HEK293 (cell line): ENCODE data around the gene CCL8.

Experiments used
- CTCF ChIA-PET: fragments of 350-600 bp; formaldehyde crosslinking; extraction: SDS; loops from one replicate; lab custom pipeline; 2021; ENCODE audit warnings: antibody characterized with exemption; lab: Yijun Ruan, JAX
- POLR2A ChIA-PET: fragments of 300-600 bp; formaldehyde crosslinking; extraction: SDS; loops from one replicate; lab custom pipeline; 2020; ENCODE audit warnings: antibody characterized with exemption, inconsistent platforms; lab: Yijun Ruan, JAX
- H3K27ac ChIP-seq: fragments of 200-500 bp; sonication (Bioruptor generic); 2 replicates; pipeline ENCODE4 v1.5.1; 2014; ENCODE audit warnings: low read depth, low read length, control low read depth, inconsistent platforms; ENCODE audit errors: extremely low read depth
- H3K36me3 ChIP-seq, 2 experiments: fragments of 200-500 bp in 1 of 2; sonication (Bioruptor generic) in 1 of 2; 1 replicate in 1 of 2; 2 replicates in 1 of 2; pipeline ENCODE4 v1.5.1; 2014 to 2017; ENCODE audit warnings: inconsistent platforms in 2 of 2, low read length in 2 of 2; ENCODE audit not compliant: control insufficient read depth in 2 of 2, insufficient read depth in 1 of 2
- H3K4me1 ChIP-seq: fragments of 200-500 bp; sonication (Bioruptor generic); 2 replicates; pipeline ENCODE4 v1.5.1; 2014; ENCODE audit warnings: mild to moderate bottlenecking, low read length, inconsistent platforms; ENCODE audit not compliant: control insufficient read depth, insufficient read depth
- H3K4me3 ChIP-seq: 2 replicates; pipeline ENCODE4 v1.5.1; 2011; ENCODE audit warnings: low read depth, mild to moderate bottlenecking, control low read depth, low read length, moderate library complexity
- H3K9me3 ChIP-seq: fragments of 200-500 bp; sonication (Bioruptor generic); 2 replicates; pipeline ENCODE4 v1.5.1; 2014; ENCODE audit warnings: low read depth, low read length, inconsistent platforms; ENCODE audit not compliant: control insufficient read depth, insufficient read depth
- CTCF ChIP-seq: fragments of 450-650 bp; formaldehyde crosslinking; IDR thresholded peaks from 2 replicates; pipeline ENCODE4 v1.5.1; 2016; ENCODE audit warnings: missing biosample characterization, missing genetic modification characterization
- EGR2 ChIP-seq: fragments of 450-650 bp; formaldehyde crosslinking; IDR thresholded peaks from 2 replicates; pipeline ENCODE4 v1.5.1; 2016; ENCODE audit warnings: low read depth, missing biosample characterization, missing genetic modification characterization
- SALL2 ChIP-seq: fragments of 450-650 bp; formaldehyde crosslinking; IDR thresholded peaks from 2 replicates; pipeline ENCODE4 v1.5.0; 2017; ENCODE audit warnings: missing biosample characterization, mild to moderate bottlenecking, missing genetic modification characterization, borderline replicate concordance
- TCF7L2 ChIP-seq: IDR thresholded peaks from 2 replicates; pipeline ENCODE4 v1.6.1; 2011; ENCODE audit warnings: low read depth, mild to moderate bottlenecking, inconsistent platforms, low read length, moderate library complexity, borderline replicate concordance
- ZNF19 ChIP-seq: fragments of 450-650 bp; formaldehyde crosslinking; IDR thresholded peaks from 2 replicates; pipeline ENCODE4; 2016; ENCODE audit warnings: missing biosample characterization, missing genetic modification characterization, low read depth
- ZNF324 ChIP-seq: fragments of 450-650 bp; formaldehyde crosslinking; IDR thresholded peaks from 2 replicates; pipeline ENCODE4 v1.5.1; 2016; ENCODE audit warnings: missing biosample characterization, missing genetic modification characterization
- ZNF341 ChIP-seq: fragments of 450-650 bp; formaldehyde crosslinking; IDR thresholded peaks from 2 replicates; pipeline ENCODE4; 2016; ENCODE audit warnings: low read depth, missing biosample characterization, missing genetic modification characterization
- ZNF449 ChIP-seq: fragments of 450-650 bp; formaldehyde crosslinking; IDR thresholded peaks from 2 replicates; pipeline ENCODE4 v1.5.1; 2017; ENCODE audit warnings: missing biosample characterization, mild to moderate bottlenecking, missing genetic modification characterization, moderate library complexity
- ZNF510 ChIP-seq: fragments of 450-650 bp; formaldehyde crosslinking; IDR thresholded peaks from 2 replicates; pipeline ENCODE4 v1.5.1; 2018; ENCODE audit warnings: mild to moderate bottlenecking, missing genetic modification characterization, missing biosample characterization; ENCODE audit not compliant: insufficient replicate concordance
- ZNF664 ChIP-seq: fragments of 450-650 bp; formaldehyde crosslinking; IDR thresholded peaks from 2 replicates; pipeline ENCODE4 v1.5.1; 2016; ENCODE audit warnings: missing biosample characterization, missing genetic modification characterization
- ZNF792 ChIP-seq: fragments of 450-650 bp; formaldehyde crosslinking; IDR thresholded peaks from 2 replicates; pipeline ENCODE4 v1.5.1; 2016; ENCODE audit warnings: missing biosample characterization, missing genetic modification characterization
- ZSCAN5A ChIP-seq: fragments of 450-650 bp; formaldehyde crosslinking; IDR thresholded peaks from 2 replicates; pipeline ENCODE4 v1.5.1; 2016; ENCODE audit warnings: missing biosample characterization, missing genetic modification characterization

Gene CCL8

GRCh38 chr17:34361478-34362061, 42.3 kb downstream of the CCL8 start (continued):
- TF ChIP-seq ZNF19 (tag by site-specific recombination) (no peak), SALL2 (no peak), CTCF (tag by site-specific recombination) (peak; percentile 97), ZSCAN5A (tag by site-specific recombination) (no peak), TCF7L2 (no peak)
- TF ChIP-seq, all 188 proteins: peak for 9

- Histone ChIP-seq H3K4me1 (no peaks in the 10 kb centered on the region), H3K36me3 (no peaks in the 10 kb centered on the region), H3K27ac (no peak within 1 kb of the TSS), H3K4me3 (no peak within 1 kb of the TSS), H3K9me3 (no peaks in the 10 kb centered on the region)
- ChIA-PET POLR2A (no interaction called here), CTCF (interaction anchor here (0.8 to 13.9 kb wide), 9 partner anchors 10 to 217 kb away, joined by 5 to 578 read pairs (median 40); no protein-coding TSS in a partner anchor)
- TF ChIP-seq ZNF664 (tag by site-specific recombination) (no peak), EGR2 (peak; percentile 38; the same call in 1 of the 2 replicates), ZNF792 (tag by site-specific recombination) (no peak)
Measured at GRCh38 chr17:34363183-34363661, 44.0 kb downstream of the CCL8 start, which contains the start of gene CCL1. Gene CCL1 (minus strand): TSS chr17:34363233. CDS start chr17:34363161, 72 bp downstream.

GRCh38 chr17:34364751-34365150, 45.5 kb downstream of the CCL8 start:
- CTCF ChIA-PET, result interaction anchor here (0.5 to 13.9 kb wide), 4 partner anchors 58 to 360 kb away, joined by 4 to 578 read pairs (median 191); no protein-coding TSS in a partner anchor
- TF ChIP-seq ZNF341 (tag by site-specific recombination), result no peak
- no peak for TF ChIP-seq ZNF324 (tag by site-specific recombination)

GRCh38 chr17:34365340-34365739, 46.1 kb downstream of the CCL8 start:
- Histone ChIP-seq H3K27ac (no peak overlapping the region), H3K4me1 (no peaks in the 10 kb centered on the region), H3K9me3 (no peaks in the 10 kb centered on the region), H3K36me3 (no peaks in the 10 kb centered on the region), H3K4me3 (no peak overlapping the region)
- ChIA-PET CTCF (interaction anchor here (6.6 to 13.9 kb wide), 2 partner anchors 163 to 197 kb away, joined by 176 to 578 read pairs; no protein-coding TSS in a partner anchor), POLR2A (no interaction called here)
- TF ChIP-seq ZNF510 (tag by site-specific recombination) (no peak), ZNF449 (tag by site-specific recombination) (peak; percentile 23; the same call in 1 of the 2 replicates)

More at GRCh38 chr17:34364751-34365150, 45.5 kb downstream of the CCL8 start:
- Histone ChIP-seq H3K4me3 (no peak overlapping the region), H3K9me3 (no peaks in the 10 kb centered on the region), H3K36me3 (no peaks in the 10 kb centered on the region), H3K27ac (no peak overlapping the region), H3K4me1 (no peaks in the 10 kb centered on the region)
- POLR2A ChIA-PET, result no interaction called here
